GM18873 (cell line): ENCODE results near the gene TYMS.

Experiments
- ATAC-seq: cut with Tn5 transposase; IDR thresholded peaks from one replicate; pipeline ENCODE4 v1.9.1; 2021; ENCODE audit warnings: mild to moderate bottlenecking, moderate library complexity, moderate number of reproducible peaks; ENCODE audit not compliant: unreplicated experiment, low FRiP score

TYMS gene

GRCh38 chr18:644395-645004, 13.0 kb upstream of the TYMS start:
- ATAC-seq: no peak

GRCh38 chr18:647304-647703, 10.1 kb upstream of the TYMS start:
- ATAC-seq: no peak

DNA sequence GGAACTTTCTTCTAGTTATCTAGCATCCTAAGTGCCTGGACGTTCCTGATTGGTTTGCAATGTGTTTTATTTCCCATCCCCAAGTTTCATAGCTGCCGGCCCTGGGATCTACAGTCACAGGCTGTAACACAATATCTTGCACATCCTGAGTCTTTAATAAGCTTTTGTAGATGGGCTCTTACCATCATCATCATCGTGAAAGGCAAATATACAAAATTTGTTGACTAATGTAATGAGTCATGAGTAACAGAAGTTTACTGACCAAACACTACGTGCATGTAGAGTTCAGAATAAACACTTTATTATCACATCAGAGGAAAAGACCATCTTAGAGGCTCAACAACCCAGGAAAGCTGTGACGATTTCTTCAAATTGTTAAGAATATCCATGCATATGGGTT, 8.1 kb upstream of the TYMS start:
- no peak for ATAC-seq

DNA sequence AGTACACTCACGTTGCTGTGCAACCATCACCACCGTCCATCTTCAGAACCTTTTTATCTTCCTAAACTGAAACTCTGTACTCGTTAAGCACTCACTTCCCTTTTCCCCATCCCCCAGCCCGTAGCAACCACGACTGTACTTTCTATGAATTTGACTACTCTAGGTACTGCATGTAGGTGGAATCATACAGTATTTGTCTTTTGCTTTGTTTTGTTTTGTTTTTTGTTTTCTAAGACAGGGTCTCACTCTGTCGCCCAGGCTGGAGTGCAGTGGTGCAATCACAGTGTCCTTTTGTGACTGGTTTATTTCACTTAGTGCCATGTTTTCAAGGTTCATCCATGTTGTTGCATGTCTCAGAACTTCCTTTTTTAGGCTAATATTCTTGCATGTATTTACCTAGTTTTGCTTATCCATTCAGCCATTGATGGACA, 7.0 kb upstream of the TYMS start:
- peak; percentile 79 for ATAC-seq

DNA sequence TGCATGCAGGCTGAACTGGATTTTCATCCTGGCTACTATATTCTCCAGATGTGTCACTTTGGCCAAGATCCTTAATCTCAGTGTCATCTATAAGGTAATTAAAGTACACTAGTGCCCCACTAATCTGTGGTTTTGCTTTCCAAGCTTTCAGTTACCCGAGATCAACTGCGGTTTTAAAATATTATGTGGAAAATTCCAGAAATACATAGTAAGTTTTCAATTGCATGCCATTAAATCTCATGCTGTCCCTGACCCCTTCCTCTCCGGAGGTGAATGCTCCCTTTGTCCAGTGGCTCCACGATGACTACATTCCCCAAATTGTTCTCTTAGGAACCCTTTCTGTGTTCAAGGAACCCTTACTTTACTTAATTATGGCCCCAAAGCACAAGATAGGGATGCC, 5.3 kb upstream of the TYMS start:
- ATAC-seq: no peak

- ATAC-seq: no peak
Measured at GRCh38 chr18:653512-653911, 3.9 kb upstream of the TYMS start.

DNA sequence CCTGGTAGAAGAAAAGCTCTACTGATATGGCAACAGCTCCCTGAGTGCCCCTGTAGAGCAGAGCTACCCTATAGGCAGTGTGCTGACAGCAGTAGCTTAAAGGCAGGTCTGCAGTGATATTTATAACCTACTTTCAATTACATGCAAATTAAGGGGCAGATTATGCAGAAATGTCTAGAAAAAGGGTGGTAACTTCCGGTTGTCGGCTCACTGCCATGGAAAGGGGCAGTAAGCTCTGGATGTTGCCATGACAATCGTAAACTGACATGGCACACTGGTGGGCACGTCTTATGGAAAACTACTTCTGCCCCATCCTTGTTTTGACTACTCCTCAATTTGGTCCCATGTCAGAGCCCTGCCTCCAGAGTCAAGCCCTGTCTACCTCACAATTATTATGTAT, 2.9 kb upstream of the TYMS start:
- no peak for ATAC-seq

DNA sequence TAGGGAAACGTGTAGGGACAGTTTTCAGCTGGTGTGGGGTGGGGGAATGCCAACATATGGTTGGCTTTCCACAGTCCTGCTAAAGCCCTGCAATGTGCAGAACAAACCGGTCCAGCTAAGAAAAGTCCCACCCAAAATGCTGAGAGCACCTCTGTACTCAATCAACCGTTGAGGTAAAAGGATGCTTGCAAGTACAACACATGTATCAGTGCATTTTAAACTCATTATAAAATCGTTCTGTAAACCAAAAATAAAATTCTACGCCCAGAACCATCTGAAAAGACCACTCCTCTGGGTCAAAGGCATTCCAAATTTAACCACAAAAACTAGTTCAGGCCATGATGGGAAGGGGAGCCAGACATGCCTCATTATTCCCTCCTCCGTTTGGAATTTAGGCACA, 2.0 kb upstream of the TYMS start:
- ATAC-seq: no peak

GRCh38 chr18:658001-658946, 821 bp downstream of the TYMS start:
- ATAC-seq: peak; percentile 54

DNA sequence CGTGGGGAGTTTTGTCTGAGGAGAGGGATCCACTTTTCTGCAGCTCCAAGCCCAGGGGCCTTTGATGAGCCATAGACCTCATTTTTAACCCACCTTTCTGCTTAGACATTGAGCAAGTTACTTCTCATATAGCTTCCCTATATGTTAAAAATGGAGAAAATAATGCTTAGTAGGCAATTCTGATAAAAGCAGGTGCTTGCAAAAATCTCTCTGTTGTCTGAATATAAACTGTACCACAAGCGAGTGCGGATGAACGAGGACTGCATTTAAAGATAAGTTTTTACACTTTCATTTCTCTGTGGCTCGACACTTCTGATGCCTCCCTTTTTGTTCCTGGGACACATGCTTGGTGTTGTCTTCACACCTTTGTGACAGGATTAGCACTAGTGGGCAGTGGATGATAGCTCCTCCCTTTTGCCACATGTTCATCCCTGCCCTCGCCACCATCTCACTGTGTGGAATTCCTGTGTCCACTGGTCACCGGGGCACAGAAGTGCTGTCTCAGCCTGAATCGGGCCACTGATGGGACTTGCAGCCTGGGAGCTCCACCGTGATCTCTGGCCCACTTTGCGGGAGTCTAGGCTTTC, 1.6 kb downstream of the TYMS start:
- ATAC-seq: no peak

- no peak for ATAC-seq
Measured at GRCh38 chr18:659597-659996, 2.1 kb downstream of the TYMS start.

DNA sequence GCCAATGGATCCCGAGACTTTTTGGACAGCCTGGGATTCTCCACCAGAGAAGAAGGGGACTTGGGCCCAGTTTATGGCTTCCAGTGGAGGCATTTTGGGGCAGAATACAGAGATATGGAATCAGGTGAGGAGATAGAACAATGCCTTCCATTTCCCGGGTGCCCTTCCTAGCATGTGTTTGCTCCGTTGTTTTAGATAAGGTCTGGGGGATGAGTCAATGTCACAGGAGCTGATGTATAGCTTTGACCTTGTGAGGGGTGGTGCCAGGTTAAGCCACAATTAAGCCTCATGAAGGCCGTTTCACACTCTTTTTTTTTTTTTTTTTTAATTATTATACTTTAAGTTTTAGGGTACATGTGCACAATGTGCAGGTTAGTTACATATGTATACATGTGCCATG, 4.7 kb downstream of the TYMS start:
- no peak for ATAC-seq

- ATAC-seq: no peak
Measured at GRCh38 chr18:666177-666576, 8.7 kb downstream of the TYMS start.

DNA sequence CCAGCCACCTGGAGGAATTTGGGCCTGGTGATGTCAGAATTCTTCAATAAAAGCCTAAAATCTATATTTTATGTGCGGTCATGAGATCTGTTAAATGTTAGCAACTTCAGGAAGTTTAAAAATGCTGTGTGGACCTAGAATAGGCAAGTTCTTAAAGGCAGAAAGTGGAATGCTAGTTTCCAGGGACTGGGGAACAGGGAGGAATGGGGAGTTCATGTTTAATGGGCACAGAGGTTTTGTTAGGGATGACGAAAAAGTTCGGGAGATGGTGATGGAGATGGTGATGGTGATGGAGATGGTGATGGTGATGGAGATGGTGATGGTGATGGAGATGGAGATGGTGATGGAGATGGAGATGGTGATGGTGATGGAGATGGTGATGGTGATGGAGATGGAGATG, 9.2 kb downstream of the TYMS start:
- ATAC-seq: no peak

DNA sequence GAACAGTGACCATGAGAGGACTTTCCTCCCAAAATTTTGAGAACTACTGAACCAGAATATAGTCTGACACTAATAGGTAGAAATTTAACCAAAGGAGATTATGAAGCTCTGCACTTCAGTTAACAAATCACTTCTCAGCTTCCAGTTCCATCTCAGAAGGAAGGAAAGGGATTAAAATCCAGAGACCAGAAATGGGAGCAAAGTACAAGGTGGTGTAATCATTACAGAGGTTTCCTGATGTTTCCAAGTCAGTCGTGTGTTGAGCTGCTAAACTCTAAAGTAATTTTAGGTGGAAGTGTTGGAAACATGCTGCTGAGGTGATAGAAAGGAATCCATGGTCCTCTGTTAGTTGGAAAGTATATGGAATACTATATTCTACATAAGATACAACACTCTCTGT, 10.8 kb downstream of the TYMS start:
- ATAC-seq: no peak

DNA sequence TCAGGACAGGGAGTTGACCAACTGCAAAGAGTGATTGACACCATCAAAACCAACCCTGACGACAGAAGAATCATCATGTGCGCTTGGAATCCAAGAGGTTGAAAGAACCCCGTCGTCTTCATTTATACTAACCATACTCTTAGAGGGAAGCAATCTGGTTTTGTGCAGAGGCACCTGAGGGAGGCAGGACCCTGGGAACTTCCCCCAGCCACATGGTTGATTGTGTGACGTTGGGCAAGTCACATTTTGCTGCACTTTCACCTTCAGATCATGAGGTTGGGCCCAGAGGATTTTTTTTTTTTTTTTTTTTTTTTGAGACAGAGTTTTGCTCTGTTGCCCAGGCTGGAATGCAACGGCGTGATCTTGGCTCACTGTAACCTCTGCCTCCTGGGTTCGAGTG, 11.6 kb downstream of the TYMS start:
- no peak for ATAC-seq

DNA sequence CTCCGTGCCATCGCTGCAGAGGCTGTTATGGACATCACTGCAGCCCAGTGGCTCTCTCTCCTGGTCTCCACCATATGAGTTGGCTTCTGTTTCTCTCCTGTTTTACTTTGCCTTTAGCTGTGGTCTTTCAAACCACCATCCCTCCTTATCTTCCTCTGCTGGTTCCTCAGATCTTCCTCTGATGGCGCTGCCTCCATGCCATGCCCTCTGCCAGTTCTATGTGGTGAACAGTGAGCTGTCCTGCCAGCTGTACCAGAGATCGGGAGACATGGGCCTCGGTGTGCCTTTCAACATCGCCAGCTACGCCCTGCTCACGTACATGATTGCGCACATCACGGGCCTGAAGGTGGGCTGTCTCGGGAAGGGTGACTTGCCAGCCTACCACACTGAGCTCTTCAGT, 13.1 kb downstream of the TYMS start:
- ATAC-seq: no peak

DNA sequence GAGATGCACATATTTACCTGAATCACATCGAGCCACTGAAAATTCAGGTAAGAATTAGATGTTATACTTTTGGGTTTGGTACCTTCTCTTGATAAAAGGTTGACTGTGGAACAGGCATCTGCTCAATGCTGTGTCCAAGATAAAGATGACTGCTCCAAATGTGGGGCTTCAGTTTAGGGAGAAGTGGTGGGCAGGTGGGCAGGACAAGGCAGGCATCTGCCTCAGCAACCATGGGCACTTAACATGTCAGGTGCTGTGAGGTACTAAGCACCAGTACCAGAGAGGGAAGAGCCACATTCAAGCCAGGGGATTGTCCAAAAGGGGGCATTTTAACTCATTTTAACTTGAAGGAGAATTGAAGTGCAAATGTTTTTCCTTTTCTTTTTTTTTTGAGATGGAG, 14.0 kb downstream of the TYMS start:
- ATAC-seq: no peak

- ATAC-seq: no peak
Measured at GRCh38 chr18:673317-673716, 15.9 kb downstream of the TYMS start.

- no peak for ATAC-seq
Measured at GRCh38 chr18:673769-674168, 16.3 kb downstream of the TYMS start.

- no peak for ATAC-seq
Measured at GRCh38 chr18:675307-675706, 17.9 kb downstream of the TYMS start.

GRCh38 chr18:676069-676468, 18.6 kb downstream of the TYMS start:
- ATAC-seq: no peak
